Calu3 (cell line): Measurements from ENCODE around the gene PLIN5. TPM values are rescaled to one million over a fixed set of nuclear protein-coding genes. Genes with fewer than 3 reads are reported as not detected.
"Not testable (repeated sequence)": the region's sequence is repeated elsewhere in the genome, so short reads cannot be mapped to it uniquely, and the experiment has no call there.

Experiments
- BruUV-seq: library from RNA; stranded (reverse); fragments of 400-500 nt; replicated peaks from 2 replicates; lab custom pipeline; 2021; lab: Mats Ljungman, UMichigan
- CTCF ChIA-PET: fragments of 300-600 bp; sonication (Branson Sonifier 250); formaldehyde crosslinking; loops from one replicate; lab custom pipeline; 2022; ENCODE audit warnings: antibody characterized with exemption; lab: Charles Lee
- DNase-seq: peaks from one replicate; pipeline ENCODE4 v3.0.0; 2022
- H3K27ac Mint-ChIP-seq: one replicate; pipeline ENCODE4 v1.8.0; 2022; ENCODE audit warnings: mixed read lengths; ENCODE audit not compliant: unreplicated experiment
- H3K27me3 Mint-ChIP-seq: one replicate; pipeline ENCODE4 v1.8.0; 2022; ENCODE audit warnings: mixed read lengths; ENCODE audit not compliant: unreplicated experiment
- H3K36me3 Mint-ChIP-seq: one replicate; pipeline ENCODE4 v1.8.0; 2022; ENCODE audit warnings: mild to moderate bottlenecking, moderate library complexity, mixed read lengths; ENCODE audit not compliant: insufficient read depth, unreplicated experiment
- H3K4me1 Mint-ChIP-seq: one replicate; pipeline ENCODE4 v1.8.0; 2022; ENCODE audit warnings: mild to moderate bottlenecking, low read depth, mixed read lengths; ENCODE audit not compliant: unreplicated experiment
- H3K4me3 Mint-ChIP-seq: one replicate; pipeline ENCODE4 v1.8.0; 2022; ENCODE audit warnings: mild to moderate bottlenecking, low read depth, moderate library complexity, mixed read lengths; ENCODE audit not compliant: unreplicated experiment
- H3K9me3 Mint-ChIP-seq: one replicate; pipeline ENCODE4 v1.8.0; 2022; ENCODE audit warnings: low read depth, mixed read lengths; ENCODE audit not compliant: unreplicated experiment
- CTCF ChIP-seq: fragments of 200-600 bp; IDR thresholded peaks from one replicate; pipeline ENCODE4 v1.8.0; 2022; ENCODE audit warnings: antibody characterized with exemption; ENCODE audit not compliant: unreplicated experiment
- intact Hi-C: fragments of 100-400 bp; cut with micrococcal nuclease; formaldehyde crosslinking; loops from one replicate; pipeline ENCODE4 v1.10.0; 2022; ENCODE audit not compliant: unreplicated experiment
- total RNA-seq: library from RNA; stranded (reverse); gene quantifications from 2 replicates; pipeline ENCODE4 v1.2.3, GENCODE V29; 2022

The PLIN5 gene
- total RNA-seq, 1 experiment from 2014 or later = 7.6 TPM

GRCh38 chr19:4570402-4570801, 35.4 kb upstream of the PLIN5 start:
- no TSS peak for BruUV-seq
- CTCF ChIA-PET = interaction anchor here (0.9 to 1.1 kb wide), 2 partner anchors 21 to 100 kb away, joined by 3 read pairs; no protein-coding TSS in a partner anchor
- intact Hi-C loops = no loop called here

GRCh38 chr19:4568886-4569285, 33.9 kb upstream of the PLIN5 start:
- peaks cover 13% of the 10 kb centered on the region for H3K27me3 Mint-ChIP-seq
- TF ChIP-seq CTCF = no peak
- no peaks in the 10 kb centered on the region for H3K4me1 Mint-ChIP-seq

More at GRCh38 chr19:4570402-4570801, 35.4 kb upstream of the PLIN5 start:
- peaks cover 13% of the 10 kb centered on the region for H3K27me3 Mint-ChIP-seq
- H3K27ac Mint-ChIP-seq = no peak overlapping the region
- no peak overlapping the region for H3K4me3 Mint-ChIP-seq
- TF ChIP-seq CTCF = no peak
- H3K9me3 Mint-ChIP-seq = no peaks in the 10 kb centered on the region
- no peak for DNase-seq
- peaks cover 6% of the 10 kb centered on the region for H3K4me1 Mint-ChIP-seq
- peaks cover 9% of the 10 kb centered on the region for H3K36me3 Mint-ChIP-seq

GRCh38 chr19:4567584-4568071, 32.6 kb upstream of the PLIN5 start:
- Mint-ChIP-seq H3K36me3 (peaks cover 5% of the 10 kb centered on the region), H3K4me1 (no peaks in the 10 kb centered on the region), H3K9me3 (no peaks in the 10 kb centered on the region), H3K4me3 (no peak overlapping the region), H3K27me3 (peaks cover 13% of the 10 kb centered on the region), H3K27ac (no peak overlapping the region)
- intact Hi-C loops = no loop called here
- peak; percentile 73 for DNase-seq
- peak; percentile 67 for TF ChIP-seq CTCF
- CTCF ChIA-PET = interaction anchor here (1.2 to 2.2 kb wide), 2 partner anchors 69 to 96 kb away, joined by 3 to 8 read pairs; no protein-coding TSS in a partner anchor
- BruUV-seq = no TSS peak

More at GRCh38 chr19:4568886-4569285, 33.9 kb upstream of the PLIN5 start:
- Mint-ChIP-seq H3K36me3 (peaks cover 5% of the 10 kb centered on the region), H3K4me3 (no peak overlapping the region), H3K9me3 (no peaks in the 10 kb centered on the region), H3K27ac (no peak overlapping the region)
- no TSS peak for BruUV-seq
- DNase-seq = no peak
- intact Hi-C loops = no loop called here
- CTCF ChIA-PET = interaction anchor here (1.0 kb wide), 1 partner anchor 24 kb away, joined by 6 read pairs; no protein-coding TSS in a partner anchor

- Mint-ChIP-seq H3K4me3 (no peak overlapping the region), H3K4me1 (no peaks in the 10 kb centered on the region), H3K27me3 (peaks cover 13% of the 10 kb centered on the region), H3K27ac (no peak overlapping the region), H3K36me3 (peaks cover 5% of the 10 kb centered on the region), H3K9me3 (no peaks in the 10 kb centered on the region)
- BruUV-seq = no TSS peak
- CTCF ChIA-PET = interaction anchor here (0.6 to 2.2 kb wide), 3 partner anchors 70 to 225 kb away, joined by 3 to 8 read pairs (median 3); no protein-coding TSS in a partner anchor
- intact Hi-C loops = no loop called here
- DNase-seq = no peak
- TF ChIP-seq CTCF = no peak
These were observed 31.5 kb upstream of the PLIN5 start for GRCh38 chr19:4566402-4567051.

GRCh38 chr19:4563562-4563961, 28.5 kb upstream of the PLIN5 start:
- H3K4me3 Mint-ChIP-seq, BruUV-seq, H3K4me1 Mint-ChIP-seq, intact Hi-C loops, H3K36me3 Mint-ChIP-seq, DNase-seq, H3K9me3 Mint-ChIP-seq, H3K27ac Mint-ChIP-seq: not testable (repeated sequence)
- peaks cover 13% of the 10 kb centered on the region for H3K27me3 Mint-ChIP-seq
- CTCF ChIA-PET = interaction anchor here (0.7 kb wide), 1 partner anchor 29 kb away, joined by 3 read pairs; no protein-coding TSS in a partner anchor

GRCh38 chr19:4562085-4562484, 27.1 kb upstream of the PLIN5 start:
- intact Hi-C loops, DNase-seq, H3K27me3 Mint-ChIP-seq, H3K4me3 Mint-ChIP-seq, CTCF ChIA-PET, H3K4me1 Mint-ChIP-seq, BruUV-seq, H3K27ac Mint-ChIP-seq, H3K9me3 Mint-ChIP-seq: not testable (repeated sequence)
- peaks cover 11% of the 10 kb centered on the region for H3K36me3 Mint-ChIP-seq
